ENCODE measurements around the gene EXD3.
"Not testable (repeated sequence)": the region's sequence is repeated elsewhere in the genome, so short reads cannot be mapped to it uniquely, and the experiment has no call there.

EXD3 gene

DNA sequence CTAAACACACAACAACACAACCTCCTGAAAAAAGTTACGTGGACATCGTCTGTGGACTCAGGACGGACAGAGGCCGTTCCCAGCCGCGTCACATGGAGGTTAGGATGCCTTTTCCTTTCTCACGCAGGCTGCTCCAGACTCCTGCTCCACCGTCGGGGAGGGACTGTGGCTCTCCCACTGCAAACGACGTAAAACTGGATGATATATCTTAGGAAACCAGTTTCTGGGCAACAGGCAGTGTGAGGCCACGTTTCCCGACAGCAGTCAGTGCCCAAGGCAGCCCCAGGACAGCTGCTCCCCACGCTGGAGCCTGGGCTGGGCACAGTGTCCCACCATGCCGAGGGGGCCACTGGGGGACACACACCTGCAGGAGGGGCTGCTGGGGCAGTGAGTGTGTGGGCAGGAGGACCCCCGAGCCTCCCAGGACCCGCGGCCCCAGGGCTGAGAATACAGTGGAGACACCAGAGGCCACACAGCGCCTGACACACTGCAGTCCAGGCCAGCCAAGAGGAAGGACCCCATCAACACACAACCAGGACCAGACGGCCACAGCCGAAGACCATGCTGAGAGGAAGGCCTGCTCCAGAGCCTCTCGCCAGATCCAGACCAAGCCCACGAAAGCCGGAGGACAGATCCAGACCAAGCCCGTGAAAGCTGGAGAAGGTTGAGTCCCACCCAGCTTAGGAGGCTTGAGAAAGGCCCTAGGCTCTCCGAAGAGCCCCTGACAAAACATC is 26.2 kb downstream of the EXD3 start:
- no peak for DNase-seq

DNA sequence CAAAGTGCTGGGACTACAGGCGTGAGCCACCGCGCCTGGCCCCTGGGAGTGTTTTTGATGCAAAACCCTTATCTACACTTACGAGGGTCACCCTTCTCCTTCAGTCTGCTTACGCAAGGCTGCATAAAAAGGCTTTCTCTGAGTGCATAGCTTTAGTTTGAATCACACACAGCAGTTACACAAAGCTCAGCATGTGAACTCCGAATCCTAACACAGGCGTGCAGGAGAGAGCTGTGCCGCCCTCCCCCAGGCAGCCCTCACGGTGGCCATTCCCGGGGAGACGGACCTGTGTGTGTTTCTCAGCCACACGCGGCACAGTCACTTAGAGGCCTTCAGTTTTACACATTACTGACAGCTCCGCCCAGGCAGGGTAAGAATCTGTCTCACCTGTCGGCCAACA is 26.7 kb downstream of the EXD3 start:
- no peak for DNase-seq

GRCh38 chr9:137395666-137396010 is 27.3 kb downstream of the EXD3 start:
- DNase-seq = no peak

DNA sequence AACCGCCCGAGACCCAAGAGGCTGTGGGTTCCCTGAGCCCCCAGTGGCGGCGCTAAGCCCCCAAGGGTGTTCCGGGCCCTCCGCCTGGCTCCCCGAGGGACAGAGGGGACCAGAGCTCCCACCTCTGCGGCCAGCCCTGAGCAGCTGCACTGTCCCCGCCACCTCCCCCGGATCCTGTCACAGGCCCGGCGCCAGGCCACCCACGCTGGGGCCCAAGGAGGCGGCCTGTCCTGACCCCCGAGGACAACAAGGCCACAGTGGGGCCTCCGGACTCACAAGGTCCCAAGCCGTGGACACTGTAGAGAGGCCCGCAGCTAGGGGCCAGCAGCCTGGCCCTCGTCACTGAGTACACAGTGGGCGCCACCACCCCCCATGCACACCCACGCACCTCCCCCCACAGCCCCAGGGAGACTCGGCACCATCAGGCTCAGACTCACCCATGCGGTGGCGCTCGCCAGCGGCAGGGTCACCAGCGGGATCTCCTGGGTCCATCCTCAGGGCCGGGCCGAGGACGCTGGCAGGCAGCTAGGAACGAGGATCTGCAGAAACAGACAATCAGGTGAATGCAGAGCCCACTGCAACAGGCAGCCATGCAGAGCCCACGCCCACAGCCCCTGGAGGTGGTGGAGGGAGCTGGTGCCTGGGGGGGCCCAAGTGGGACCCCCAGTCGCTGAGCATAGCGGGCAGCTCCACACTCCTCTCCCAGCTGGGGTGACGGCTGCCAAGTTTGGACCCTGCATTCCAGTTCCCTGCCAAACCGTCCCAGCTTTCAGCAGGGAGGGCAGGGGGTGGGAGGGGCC is 27.9 kb downstream of the EXD3 start:
- DNase-seq = no peak

DNA sequence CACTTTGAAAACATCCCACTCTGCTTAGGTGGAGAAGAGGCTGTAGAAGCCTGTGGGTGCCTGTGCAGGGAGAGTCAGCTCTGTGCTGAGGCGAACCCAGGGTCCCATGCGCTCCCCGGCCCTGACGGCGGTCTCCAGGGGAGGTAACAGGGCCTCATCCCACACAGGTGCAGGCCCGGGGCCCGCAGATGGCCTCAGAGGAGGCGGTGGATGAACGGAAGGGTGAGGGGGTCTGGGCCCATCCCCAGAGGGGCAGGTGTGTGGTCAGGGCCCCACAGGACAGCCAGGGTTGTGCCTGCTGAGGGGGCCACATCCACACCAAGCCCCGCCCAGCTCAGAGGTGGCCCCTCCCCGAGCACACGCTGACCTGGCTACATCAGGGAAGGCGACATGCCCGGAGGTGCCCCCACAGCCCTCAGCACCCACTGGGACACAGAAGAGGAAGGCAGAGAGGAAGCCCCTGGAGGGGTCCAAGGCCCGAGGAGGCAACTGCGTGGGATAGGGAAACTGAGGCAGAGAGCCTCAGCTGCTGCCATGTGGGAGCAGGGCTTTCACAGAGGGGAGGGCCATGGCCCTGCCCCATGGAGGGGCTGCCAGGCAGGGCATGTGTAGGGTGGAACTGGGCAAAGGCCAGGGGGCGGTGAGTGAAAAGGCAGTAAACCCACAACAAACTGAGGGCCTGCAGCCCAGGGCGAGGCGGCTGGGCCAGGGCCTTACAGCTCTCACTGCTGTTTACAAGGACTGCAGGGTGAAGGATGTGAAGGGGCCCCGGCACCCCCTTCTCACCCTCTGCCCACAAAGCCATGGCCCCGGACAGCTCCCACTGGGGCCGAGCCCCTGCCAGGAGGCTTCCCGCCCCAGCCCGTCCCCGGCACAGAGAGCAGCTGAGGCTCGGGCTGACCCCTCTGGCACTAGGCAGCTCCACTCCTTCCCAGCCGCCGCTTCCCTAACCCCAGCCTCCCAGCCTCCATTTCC is 29.5 kb downstream of the EXD3 start:
- DNase-seq = no peak

GRCh38 chr9:137392232-137393007 is 30.5 kb downstream of the EXD3 start:
- DNase-seq = no peak

- no peak for DNase-seq
Measured at GRCh38 chr9:137391411-137391754, 31.6 kb downstream of the EXD3 start.

- peak in 22 of 58 donors; percentile 4 to 40 (median 18) for DNase-seq
Measured at GRCh38 chr9:137390553-137391410, 32.2 kb downstream of the EXD3 start.

DNA sequence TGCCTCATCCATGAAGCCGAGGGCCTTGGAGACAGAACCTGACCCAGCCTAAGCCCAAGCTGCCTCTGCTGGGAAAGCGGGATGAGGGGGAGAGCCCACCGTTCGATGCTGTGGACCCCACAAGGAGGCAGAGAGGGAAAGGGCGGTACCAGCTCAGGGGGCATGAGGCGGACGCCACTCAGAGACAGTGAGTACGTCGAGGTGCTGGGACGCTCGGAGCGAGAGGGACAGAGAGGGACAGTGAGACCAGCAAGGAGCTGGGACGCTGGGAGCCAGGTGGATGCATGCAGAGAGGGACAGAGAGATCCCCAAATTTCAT is 33.6 kb downstream of the EXD3 start:
- no peak for DNase-seq

DNA sequence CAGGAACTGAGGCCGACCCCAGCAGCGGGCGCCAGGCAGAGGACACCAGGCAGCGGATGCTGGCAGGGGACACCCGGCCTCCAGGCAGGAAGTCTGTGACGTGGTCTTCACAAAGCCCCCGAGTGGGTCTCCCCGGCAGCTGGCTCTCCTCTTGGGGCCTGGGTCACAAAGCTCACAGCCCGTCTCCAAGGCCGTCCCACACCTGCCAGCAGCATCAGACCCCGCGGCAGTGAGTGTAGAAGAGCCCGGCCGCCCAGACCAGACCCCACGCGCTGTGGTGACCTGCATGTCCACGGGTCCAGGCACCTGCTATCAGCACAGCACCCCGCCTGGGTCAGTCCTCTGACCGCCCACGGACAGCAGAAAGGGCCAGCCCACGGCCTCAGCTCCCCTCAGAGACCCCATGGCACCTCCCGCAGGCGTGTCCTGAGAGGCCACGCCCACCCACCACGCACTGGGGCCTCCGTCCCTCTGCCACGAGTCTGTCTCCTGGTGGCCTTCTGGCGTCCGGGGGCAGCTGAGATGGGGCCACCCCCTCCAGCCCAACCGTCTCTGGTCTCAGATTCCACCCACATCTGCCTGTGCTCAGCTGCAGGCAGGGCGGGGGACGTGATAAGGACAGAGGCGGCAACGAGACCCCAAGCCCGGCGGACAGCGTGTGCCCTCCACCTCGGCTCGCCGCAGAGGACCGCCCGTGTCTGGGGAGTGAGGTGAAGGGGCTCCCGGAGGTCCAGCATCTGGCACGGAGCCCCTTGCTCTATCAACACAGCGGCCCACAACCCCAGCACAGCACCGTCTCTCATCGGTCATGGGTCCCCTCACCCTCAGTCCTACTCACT is 34.2 kb downstream of the EXD3 start:
- no peak for DNase-seq

DNA sequence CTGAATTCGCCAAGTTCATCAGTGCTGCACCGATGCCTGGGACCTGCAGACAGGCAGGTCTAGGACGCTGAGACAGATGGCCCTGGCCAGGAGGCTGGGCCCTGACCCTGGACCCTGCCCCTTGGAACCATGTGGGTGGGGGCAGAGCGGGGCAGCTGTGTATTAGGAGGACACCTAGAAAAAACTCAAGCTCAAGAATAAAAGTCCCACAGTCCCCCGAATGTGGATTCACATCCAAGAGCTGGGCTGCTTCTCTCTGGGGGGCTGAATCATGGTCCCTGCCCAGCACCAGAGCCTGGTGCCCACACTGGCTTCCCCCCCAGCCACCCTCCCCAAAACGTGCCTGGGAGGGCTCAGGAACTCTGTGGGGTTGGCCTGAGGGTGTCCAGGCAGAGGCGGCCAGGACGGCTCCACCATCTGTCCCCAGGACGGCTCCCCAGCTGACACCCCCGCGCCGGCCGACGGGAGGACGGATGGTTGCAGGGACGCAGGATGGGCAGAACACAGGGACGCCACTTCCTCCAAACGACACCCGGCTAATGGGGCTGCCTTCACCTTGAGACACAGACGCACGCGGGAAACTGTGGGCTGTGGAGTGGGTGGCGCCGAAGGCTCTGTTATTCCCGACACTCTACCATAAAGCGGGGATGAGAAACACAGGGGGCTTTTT is 34.9 kb downstream of the EXD3 start:
- DNase-seq = no peak

DNA sequence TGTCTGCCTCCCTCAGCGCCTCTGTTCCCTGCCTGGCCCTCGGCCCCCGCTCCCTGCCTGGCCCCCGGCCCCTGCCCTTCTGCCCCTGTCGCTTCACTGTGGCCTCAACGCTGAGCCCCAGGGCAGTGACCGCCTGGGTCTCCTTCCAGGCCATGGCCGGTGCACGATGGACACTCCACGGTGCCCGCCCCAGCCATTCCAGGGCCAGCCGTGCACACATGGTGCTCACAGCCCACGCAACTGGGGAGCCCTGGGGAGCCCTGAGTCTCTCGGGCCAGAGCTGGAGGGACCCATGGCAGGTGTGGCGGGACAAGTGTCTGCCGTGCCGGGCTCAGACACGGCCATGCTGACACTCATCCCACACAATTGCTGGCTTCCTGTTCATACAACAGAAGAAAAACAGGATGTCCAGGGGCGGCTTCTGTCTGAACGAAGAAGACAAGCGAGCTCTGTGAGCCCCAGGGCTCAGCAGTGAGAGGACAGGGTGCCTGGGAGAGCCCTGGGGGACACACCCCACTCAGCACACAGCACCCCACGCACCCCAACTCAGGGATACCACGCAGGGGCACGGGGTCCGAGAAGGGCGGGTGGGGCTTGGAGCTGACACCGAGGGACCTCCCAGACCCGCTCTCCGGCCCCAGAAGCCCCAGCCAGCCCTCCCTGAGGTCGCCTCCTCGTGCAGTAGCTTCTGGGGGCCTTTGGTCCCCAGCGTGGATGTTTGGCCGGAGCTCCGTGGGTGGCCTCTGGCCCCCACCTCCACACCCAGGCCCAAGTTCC is 35.7 kb downstream of the EXD3 start:
- DNase-seq = no peak

DNA sequence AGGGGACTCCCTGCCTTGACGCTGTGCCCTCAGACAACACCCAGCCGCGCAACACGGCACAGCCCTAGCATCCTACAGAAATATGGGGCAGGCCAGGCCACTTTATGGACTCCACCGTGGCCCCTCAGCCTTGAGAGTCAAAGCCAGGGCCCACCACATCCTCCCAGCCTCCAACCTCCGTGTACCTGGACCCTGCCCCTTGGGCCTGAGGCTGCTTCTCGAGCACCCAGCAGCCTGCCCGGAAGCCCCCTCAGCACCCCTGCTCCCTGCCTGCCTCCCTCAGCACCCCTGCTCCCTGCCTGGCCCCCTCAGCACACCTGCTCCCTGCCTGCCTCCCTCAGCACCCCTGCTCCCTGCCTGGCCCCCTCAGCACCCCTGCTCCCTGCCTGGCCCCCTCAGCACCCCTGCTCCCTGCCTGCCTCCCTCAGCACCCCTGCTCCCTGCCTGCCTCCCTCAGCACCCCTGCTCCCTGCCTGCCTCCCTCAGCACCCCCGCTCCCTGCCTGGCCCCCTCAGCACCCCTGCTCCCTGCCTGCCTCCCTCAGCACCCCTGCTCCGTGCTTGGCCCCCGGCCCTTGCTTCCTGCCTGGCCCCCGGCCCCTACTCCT is 36.4 kb downstream of the EXD3 start:
- DNase-seq = not testable (repeated sequence)

DNA sequence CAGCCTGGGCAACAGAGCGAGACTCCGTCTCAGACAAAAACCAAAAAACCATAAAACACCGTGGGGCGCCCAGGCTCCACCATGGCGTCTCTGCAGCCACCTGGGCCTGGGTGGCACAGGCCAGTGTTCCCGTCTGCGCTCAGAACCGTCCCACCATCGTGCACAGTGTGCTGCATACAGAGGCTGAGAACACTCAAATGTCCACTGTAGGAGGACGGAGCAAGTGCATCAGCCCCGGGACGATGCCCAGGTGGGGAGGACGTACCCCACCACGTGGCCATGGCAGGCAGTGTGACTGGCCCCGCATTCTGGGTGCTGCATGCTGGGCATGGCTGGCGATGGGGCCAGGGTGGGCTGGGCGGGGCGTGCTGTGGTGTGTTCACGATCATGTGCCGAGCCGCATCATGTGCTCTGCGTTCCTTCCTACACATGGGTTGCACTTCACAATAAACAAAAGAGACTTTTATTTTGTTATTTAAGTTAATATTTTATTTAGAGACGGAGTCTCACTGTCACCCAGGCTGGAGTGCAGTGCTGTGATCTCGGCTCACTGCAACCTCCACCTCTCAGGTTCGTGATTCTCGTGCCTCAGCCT is 37.8 kb downstream of the EXD3 start:
- DNase-seq = no peak

DNA sequence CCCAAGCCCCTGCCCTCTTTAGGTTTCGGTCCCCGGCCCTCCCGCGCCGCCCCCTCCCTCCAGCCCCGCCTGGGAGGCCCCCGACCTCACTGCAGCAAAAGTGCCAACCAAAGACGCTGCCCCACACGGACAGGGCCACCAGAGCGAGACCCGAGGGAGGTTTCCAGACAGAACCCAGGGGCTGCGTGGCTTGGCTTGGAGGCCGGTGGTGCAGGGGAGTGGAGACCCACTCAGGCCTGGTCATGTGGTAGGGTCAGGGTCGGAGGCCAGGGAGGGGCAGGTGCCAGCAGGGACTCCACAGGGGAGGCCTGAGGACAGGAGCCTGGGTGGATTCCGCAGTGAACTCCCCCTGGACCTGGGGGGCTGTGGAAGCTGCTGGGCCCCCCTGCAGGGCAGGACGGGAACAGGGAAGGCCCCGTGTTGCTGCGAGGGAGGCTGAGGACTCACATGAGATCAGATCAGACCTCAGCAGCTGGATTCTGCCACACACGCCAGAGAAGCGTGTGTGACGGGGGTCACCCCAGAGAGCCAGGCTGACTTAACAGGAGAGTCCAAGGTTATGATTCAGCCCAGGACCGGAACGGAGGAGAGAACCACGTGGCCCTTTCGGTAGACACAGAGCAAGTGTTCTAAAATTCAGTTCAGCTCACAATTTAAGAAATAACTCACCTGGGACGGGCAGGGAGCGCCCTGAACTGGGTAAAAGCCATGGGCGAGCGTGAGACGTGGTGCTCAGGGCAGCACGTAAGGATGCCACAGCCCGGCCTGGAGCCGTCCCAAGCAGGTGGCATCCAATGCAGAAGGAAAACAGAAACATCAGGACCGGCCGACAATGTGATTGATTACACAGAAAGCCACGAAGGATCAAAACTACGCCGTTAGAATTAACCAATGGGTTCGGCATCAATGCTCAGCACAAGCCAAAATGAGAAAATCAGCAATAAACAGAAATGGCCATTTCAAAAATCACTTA is 38.9 kb downstream of the EXD3 start:
- DNase-seq = no peak

Measured in anterior cingulate cortex (tissue), 58 donors.